HG03108 (cell line): ENCODE measurements around the gene LMO7.
"Not testable (repeated sequence)": the region's sequence is repeated elsewhere in the genome, so short reads cannot be mapped to it uniquely, and the experiment has no call there.

Experiments
- ATAC-seq: cut with Tn5 transposase; IDR thresholded peaks from one replicate; pipeline ENCODE4 v1.9.1; 2021; ENCODE audit warnings: moderate library complexity; ENCODE audit not compliant: unreplicated experiment

The LMO7 gene

DNA sequence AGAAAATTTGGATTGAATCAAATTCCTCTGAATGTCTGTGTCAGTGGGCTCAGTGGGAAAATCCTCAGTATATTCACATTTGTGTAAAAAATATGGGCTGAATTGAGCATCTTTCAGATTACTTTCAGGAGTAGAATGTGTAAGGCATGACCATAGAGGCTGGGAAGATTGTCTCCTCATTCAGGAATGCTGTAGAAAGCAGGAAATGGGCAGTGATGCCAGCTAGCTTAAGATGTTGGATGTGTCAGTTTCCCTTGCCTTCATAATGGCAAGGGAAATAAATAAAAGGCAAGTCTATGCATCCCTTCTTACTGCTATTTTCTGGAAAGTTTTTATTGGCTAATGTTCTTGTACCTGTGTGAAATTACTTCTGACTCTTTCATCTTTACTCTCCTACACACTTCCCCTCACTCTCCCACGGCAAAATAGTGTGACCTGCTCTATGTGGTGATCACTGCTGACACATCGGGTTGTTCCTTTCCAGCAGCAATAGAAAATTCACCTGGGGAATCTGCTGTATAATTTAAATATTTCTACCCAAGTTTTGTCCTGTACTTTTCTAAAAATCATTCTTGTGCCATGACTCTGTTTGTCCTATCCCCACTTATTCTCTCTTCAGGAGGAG, 103.2 kb downstream of the LMO7 start:
- no peak for ATAC-seq

- ATAC-seq = no peak
Observed at GRCh38 chr13:75740031-75740430, 103.9 kb downstream of the LMO7 start.

DNA sequence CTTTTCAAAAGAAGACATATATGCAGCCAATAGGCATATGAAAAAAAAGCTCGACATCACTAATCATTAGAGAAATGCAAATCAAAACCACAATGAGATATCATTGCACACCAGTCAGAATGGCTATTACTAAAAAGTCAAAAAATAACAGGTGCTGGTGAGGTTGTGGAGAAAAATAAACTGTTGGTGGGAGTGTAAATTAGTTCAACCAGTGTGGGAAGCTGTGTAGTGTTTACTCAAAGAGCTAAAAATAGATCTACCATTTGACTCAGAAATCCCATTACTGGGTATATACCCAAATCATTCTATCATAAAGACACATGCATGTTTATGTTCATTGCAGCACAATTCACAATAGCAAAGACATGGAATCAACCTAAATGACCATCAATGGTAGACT, 106.9 kb downstream of the LMO7 start:
- not testable (repeated sequence) for ATAC-seq

GRCh38 chr13:75744127-75744526, 108.0 kb downstream of the LMO7 start:
- no peak for ATAC-seq

GRCh38 chr13:75745387-75745786, 109.3 kb downstream of the LMO7 start:
- no peak for ATAC-seq

- no peak for ATAC-seq
Observed at GRCh38 chr13:75748874-75749273, 112.7 kb downstream of the LMO7 start.

DNA sequence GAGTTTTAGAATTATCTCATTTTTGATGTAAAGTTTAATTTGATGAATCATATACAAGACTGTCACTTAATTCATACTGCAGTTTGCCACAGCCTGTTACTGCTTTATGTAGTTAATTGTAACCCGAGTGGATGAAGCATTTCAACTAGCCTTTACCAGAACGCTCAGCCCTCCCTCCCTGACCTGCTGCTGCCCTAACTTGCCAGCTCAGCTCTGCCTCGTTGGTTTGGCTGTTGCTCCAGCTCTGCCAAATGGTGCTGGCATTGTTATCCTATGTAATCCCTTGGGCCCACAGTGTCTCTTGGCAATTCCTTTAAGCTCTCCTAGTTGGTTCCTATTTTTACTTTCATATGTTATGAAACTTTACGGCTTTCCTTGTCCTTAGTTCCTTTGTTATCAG, 113.3 kb downstream of the LMO7 start:
- no peak for ATAC-seq

DNA sequence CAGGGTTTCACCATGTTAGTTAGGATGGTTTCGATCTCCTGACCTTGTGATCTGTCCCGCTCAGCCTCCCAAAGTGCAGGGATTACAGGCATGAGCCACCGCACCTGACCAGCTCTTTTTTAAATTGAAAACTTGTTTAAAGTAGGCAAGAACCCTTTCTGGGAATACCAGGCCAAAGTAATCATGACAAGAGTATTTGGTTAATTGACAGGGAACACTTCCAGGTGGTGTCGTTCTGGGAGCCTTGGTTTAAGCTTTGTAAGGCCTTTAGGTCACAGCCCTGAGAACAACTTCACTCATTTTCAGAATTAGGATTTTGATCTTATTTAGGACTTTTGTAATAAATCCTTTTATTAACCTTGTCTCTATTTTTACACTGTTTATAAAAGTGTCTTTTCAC, 115.2 kb downstream of the LMO7 start:
- ATAC-seq = no peak

DNA sequence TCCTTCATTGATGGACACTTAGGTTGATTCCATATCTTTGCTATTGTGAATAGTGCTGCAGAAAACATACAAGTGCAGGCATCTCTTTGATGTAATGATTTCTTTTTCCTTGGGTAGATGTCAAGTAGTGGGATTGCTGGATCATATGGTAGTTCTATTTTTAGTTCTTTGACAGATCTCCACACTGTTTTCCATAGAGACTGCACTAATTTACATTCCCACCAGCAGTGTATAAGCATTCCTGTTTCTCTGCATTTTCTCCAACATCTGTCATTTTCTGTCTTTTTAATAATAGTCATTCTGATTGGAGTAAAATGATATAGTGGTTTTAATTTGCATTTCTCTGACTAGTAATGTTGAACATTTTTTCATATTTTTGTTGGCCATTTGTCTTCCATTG, 116.7 kb downstream of the LMO7 start:
- ATAC-seq = no peak

DNA sequence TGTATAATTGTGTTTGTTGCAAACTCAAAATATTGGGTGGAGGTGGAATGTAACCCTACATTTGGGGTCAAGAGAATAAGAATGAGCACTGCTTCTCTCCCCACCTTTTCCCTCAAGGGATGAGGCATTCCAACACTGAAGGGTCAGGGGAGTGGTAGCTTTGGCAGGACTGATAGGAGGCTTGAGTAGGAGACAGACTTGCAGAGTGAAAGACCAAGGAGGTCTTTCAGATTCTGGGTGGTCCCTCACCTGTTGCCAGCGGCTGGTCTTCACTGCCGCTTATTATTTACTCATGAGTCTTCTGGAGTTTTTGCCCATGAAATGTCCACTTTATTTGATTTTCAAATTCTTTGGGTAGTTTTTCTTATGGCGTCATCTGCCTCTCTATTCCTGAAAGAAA, 118.8 kb downstream of the LMO7 start:
- ATAC-seq = no peak

DNA sequence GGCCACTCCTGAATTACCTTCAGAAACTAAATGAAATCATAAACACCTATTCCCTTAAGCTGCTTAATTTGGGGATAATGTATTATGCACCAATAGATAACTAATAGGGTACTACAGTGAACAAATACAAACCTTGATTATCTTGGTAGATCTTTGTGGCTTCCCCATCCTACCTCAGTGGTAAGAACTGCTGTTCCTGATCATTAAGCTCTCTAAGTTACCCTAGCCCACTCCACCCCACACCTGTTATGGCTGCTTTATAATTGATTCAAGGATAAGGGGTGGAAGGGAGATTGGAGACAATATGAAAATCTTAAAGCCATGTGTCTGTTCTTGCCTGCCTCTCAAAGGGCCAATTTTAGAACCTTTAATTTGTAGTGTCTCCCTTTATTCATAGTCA, 121.2 kb downstream of the LMO7 start:
- no peak for ATAC-seq

DNA sequence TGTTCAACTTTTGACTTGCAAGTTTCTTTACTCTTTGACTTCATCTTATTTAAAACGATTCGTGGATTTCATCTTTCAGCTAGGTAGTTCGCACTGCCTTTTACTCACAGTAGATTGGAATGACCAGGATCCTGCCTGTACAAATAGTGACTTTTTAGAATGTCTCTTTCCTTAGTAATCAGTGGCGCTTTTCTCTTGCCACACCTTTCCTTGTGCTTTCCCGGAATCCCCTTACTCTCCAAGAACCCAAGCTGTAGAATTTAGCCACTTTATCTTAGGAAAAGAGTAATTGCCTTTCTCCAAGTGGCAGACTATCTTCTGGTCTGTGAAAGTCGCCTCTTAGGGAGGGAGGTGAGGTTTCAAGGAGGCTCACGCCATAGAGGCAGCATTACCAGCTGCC, 123.4 kb downstream of the LMO7 start:
- ATAC-seq = no peak

DNA sequence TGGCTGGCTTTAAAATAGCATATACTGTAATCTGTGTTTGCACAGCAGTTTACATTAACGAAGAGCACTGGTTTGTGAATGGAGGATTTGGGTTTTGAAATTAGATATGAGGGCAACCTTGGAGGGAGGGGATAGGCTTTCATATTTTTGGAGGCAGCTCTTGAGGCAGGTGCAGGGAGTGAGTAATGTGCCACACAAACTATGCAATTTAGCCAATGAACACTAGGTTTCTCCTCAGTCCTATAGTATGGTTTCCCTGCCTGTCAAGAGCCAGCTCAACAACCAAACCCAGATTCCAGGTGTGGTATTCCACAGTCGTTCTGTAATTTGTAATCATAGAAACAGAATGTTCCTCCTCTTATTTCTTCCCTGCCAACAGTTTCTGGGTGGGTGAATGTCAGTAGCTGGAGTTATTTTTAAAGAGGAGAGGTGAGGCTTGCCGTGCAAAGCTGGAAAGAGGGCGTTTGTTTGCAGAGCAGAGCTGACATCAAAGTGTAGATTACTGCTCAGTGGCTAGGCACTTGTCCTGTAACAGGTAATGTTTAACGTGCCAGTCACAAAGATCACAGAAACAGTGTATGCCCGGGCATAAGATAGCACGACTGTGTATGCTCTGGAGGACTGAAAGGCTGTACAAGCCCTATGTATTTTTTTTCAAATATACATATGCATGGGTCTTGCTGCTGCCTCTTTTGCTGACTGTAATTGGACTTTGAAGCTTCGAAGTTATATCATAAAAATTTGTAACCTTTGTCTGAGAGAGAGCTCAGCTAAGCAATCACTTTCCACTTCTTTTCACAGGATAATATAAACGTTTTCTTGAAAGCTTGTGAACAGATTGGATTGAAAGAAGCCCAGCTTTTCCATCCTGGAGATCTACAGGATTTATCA, 124.2 kb downstream of the LMO7 start:
- ATAC-seq = peak; percentile 37

GRCh38 chr13:75761369-75761768, 125.2 kb downstream of the LMO7 start:
- ATAC-seq = no peak

DNA sequence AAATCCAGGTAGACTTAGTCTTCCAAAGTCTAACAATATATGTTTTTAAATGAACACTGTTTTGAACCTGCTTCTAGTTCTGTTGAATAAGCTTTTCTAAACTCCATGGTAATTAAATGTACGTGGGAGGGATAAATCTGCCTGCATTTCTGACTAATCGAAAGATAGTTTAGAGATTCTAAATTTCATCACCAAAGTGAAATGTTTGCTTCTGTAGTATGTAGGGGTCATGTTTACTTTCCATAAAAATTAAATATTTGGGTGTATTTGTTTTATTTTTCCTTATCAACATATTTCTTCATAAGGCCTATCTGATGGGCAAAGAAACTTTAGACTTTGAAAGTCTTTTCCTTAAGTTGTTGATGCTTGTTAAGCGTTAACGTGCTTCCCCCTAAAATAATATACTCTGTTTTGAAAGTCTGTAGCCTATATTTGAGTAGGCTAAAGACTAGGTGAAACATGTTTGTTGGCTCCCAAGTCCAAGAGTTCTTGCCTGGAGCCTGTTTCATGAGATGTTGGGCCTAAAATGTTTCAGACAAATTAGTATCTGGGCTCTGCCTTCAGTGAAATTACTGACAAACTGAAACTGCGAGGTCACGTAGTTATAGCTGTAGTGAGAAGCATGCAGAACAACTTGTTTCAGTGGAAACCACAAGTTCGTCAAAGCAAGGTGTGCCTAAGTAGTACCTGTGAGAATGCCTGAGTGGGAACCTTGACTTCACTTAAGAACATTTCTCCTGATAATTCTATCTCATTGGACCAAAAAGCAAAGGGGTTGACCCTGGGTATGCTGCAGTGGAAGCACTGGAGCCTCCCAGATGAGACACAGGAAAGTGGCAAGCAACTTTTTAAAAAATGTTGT, 126.2 kb downstream of the LMO7 start:
- peak; percentile 91 for ATAC-seq

DNA sequence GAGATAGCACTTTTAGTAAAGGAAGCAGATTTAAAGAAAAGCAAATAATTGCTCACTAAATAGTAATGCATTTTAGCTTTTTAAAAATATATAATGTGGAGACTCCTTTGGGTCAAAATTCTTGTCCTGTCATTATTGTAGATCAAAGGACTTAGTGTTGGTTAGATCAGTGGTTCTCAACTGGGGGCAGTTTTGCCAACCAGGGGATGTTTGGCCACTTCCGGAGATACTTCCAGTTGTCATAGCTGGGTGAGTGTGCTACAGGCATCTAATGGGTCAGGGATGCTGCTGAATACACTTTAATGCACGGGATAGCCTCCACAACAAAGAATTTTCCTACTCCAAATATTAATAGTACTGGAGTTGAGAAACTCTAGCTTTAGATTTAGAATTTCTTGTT, 126.8 kb downstream of the LMO7 start:
- no peak for ATAC-seq

GRCh38 chr13:75763512-75763911, 127.4 kb downstream of the LMO7 start:
- ATAC-seq = no peak

GRCh38 chr13:75764251-75764925, 128.3 kb downstream of the LMO7 start:
- no peak for ATAC-seq

- ATAC-seq = no peak
Observed at GRCh38 chr13:75764926-75765310, 128.8 kb downstream of the LMO7 start.

DNA sequence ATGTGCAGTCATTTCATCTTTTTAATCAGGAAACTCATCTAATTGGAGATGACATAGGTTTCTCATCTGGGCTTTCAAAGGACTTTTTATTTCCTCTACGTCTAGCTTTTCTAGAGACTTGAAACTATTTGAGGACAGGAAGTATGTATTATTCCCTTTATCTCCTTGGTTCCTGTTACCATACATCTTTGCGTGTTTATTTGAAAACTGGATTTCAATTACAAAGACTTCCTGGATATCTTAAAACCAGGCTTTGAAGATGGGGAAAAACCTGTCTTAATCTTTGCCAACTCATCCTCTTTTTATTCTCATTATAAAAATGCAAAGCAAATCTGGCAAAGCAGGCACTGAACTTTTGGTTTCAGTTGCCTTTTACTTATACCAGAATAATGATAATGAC, 130.5 kb downstream of the LMO7 start:
- ATAC-seq = no peak
